Activated T-cell treated with anti-CD3 and anti-CD28 coated beads for 1 hour (primary cell): Measurements from ENCODE around the gene SYNPO2L.
"Not testable (repeated sequence)": the region's sequence is repeated elsewhere in the genome, so short reads cannot be mapped to it uniquely, and the experiment has no call there.

ENCODE experiments used
- DNase-seq: peaks from one replicate; pipeline ENCODE4 v3.0.0-alpha.2; 2020; ENCODE audit warnings: low read depth

The SYNPO2L gene

GRCh38 chr10:73655990-73656298 lies at the start of gene SYNPO2L:
SYNPO2L (minus strand) TSS chr10:73656029; CDS start chr10:73655922, 107 bp downstream.
- DNase-seq, result no peak

DNA sequence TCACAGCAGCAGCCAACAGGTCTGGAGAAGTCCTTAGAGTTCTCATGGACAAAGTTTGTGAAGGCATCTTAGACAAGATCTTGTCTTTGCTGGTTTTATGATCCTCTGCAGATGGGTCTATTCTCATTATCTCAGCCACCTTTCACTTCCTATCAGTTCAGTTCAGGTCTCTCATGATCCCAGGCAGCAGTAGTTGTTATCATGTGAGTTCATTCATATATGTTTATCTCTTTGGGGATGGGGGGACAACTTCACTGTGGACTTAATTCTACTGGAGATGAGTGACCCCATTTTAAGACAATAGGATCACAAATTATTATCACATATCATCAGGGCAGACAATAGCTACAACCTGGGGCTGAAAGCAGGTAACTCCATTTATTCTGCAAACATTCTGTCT lies 48.1 kb upstream of the SYNPO2L start:
- DNase-seq, result not testable (repeated sequence)

- not testable (repeated sequence) for DNase-seq
These were observed 43.0 kb upstream of the SYNPO2L start for GRCh38 chr10:73698819-73699218.

DNA sequence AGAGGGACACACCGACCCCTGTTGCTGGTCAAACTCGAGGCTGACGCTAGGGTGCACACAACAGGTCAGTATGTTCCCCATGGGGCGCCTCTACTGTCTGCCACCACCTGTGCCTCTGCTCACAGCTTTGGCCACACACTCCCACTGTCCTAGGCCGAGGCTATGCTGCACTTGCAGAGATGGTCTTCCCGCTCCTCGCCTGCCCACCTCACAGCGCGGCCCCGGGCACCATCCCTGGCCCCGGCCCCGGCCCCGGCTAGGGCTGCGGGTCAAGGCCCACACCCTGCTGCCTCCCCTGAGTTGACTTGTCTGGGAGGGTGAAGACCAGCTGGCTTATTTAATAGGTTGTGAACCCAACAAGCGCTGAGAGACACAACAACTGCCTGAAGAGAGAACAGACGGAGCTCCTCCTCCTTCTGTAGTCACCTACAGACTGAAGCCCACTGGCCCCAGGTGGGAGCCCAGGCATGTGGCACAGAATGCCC lies 41.9 kb upstream of the SYNPO2L start, which contains the start of gene AGAP5:
TSS of gene AGAP5 (minus strand) at position 435 of the 485 bp plus-strand sequence. CDS start at position 81, 354 bp downstream.
- not testable (repeated sequence) for DNase-seq

DNA sequence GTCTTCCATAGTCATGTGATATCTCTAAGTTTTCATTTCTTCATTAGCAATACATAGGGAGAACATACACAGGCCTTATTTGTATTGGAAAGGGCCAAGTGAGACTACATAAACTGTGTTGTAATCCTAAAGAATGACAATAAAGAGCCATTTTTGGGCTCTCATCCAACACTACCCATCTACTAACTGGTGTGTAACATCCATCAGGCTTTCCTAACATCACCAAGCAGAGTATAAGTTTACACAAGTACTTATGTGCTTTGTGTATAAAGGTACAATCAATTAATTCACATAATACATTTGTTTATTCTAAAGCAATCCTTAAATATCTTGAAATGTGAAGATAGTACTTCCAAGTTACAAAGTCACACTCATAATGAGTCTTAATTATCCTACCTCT lies 39.5 kb upstream of the SYNPO2L start:
- DNase-seq, result not testable (repeated sequence)

DNA sequence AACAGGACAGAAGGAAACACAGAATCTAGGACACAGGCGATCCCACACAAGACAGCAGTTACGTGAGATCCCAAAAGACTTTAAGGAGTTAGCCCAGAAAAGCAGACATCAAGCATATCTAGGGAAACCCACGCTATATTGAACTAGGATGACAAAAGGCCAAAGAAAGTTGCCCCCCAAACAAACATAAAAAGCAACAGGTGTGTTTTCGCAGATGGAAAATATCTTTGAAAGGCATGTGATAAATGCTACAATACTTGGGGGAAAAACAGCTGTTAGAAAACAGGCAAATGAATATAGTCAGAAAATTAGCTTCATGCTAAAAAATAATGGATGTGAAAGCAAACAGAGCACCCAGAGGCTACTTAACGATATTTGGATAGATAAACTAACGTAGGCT lies 34.9 kb upstream of the SYNPO2L start:
- not testable (repeated sequence) for DNase-seq

GRCh38 chr10:73689596-73689995 lies 33.8 kb upstream of the SYNPO2L start:
- DNase-seq, result not testable (repeated sequence)

- DNase-seq, result not testable (repeated sequence)
These were observed 31.8 kb upstream of the SYNPO2L start for GRCh38 chr10:73687641-73688040.

DNA sequence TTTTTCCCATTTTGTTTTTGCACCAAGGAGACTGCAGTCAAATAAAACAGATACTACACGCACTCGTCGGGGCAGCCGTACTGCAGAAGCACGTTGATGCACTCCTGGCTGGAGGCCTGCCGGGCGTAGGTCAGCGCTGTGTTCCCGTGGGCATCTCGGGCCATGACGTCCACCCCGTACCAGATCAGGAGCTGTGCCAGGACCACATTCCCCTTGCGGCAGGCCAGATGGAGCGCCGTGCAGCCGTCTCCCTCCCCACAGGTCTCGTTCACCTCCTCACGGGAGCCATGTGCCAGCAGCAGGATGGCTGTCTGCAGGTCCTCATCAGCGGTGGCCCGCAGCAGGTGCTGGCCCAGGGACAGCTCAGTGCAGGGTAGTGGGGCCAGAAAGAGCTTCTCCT lies 18.7 kb upstream of the SYNPO2L start:
- DNase-seq, result not testable (repeated sequence)

DNA sequence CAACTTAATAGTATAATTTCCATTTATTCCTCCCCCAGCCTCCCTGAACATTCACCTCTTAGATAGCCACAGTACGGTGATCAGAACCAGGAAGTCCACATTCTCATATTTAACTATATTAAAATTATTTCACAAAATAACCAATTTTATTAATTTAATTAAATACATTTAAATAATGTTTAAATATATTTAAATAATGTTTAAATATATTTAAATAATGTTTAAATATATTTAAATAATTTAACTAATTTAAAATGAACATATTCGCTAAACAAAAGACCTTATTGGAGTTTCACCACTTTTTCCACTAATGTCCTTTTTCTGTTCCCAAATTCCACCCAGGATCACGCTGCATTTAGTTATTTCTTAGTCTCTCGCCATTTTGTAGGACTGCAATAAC lies 12.5 kb upstream of the SYNPO2L start:
- not testable (repeated sequence) for DNase-seq

GRCh38 chr10:73666153-73666809 lies 10.5 kb upstream of the SYNPO2L start:
- not testable (repeated sequence) for DNase-seq

- not testable (repeated sequence) for DNase-seq
These were observed 9.8 kb upstream of the SYNPO2L start for GRCh38 chr10:73665581-73665980.

DNA sequence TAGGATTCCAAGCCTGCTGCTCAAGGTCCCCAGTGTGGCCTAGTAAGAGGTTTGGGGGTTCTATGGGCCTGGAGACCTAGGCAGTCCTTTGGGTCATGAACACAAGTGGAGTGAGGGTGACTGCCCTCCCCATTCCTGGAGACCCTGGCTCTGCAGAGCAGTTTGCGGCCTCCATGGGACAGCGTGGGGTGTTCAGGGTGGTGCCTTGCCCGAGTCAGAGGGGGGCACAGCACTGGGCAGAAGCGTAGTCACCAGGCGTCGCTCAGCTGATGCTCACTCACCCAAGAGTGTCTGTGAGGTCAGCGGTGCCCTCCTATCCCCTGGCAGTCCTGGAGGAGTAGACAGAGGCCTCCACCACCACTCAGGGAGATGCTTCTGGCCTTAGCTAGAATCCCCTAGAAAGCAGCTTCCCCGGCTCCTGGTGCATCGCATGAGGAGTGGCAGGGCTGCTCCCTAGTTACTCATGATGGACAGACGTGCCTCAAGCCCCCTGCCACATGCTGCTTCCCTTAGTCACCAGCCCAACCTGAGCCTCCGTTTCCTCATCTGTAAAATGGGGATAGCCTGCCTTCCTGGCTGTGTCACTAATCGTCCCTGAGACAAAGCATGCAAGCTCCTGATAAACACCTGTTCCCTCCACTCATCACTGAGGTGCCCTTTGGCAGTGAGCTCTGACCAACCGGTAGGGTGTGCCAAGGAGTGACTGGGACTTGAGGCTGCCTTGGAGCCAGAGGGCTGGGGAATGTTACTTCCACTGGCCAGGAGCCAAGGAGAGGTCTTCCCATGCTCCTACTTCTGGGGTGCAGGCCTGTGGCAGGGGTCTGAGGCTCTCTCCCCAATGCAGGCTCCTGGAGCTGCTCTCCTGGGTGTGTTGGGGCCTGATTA lies 8.6 kb upstream of the SYNPO2L start:
- DNase-seq, result not testable (repeated sequence)

GRCh38 chr10:73663621-73664020 lies 7.8 kb upstream of the SYNPO2L start:
- not testable (repeated sequence) for DNase-seq

DNA sequence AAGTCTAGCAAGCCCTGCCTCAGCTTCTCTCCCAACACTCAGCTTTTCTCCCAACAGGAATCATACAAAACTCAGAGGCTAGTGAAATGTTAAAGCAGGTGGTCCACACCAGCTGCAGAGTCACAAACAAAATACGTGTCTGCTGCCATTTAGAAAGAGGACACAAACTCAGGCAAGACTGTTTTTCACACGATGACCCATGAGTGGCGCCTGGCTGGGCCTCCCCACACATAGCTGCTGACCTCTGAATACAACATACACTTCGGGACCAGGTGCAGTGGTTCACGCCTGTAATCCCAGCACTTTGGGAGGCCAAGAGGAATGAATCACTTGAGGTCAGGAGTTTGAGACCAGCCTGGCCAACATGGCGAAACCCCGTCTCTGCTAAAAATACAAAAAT lies 6.9 kb upstream of the SYNPO2L start:
- DNase-seq, result not testable (repeated sequence)

DNA sequence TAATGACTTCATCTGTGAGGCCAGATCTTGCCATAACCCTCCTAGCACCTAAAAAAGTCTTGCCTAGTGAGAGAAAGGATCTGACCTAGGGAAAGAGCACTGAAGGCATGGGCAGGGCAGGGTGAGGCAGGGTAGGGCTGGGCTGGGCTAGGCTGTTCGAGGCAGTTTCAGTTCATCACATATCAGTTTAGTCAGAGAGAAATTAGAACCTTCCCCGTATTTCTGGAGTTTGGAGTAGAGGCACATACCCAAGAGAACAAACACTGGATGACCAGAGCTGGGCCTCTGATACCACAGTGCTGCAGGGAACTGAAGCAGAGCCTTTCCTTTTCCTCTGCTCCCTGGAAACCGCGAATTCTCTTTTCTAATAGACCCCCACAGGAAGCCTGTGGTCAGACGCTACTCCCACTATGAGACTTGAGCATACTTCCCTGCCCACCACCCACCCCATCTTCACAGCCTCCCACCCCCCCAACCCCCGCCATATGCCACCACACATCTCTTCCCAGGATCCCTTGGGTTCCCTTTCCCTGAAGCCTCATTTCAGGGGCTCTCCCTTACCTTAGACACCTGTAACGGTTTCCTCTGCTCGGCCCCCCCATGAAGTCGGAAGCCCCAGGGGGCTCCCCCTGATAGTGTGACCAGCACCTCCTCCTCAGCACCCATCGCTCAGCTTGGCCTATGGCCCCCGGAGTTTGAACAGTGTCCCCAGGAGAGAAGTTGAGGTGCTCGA lies 406 bp downstream of the SYNPO2L start:
- no peak for DNase-seq

DNA sequence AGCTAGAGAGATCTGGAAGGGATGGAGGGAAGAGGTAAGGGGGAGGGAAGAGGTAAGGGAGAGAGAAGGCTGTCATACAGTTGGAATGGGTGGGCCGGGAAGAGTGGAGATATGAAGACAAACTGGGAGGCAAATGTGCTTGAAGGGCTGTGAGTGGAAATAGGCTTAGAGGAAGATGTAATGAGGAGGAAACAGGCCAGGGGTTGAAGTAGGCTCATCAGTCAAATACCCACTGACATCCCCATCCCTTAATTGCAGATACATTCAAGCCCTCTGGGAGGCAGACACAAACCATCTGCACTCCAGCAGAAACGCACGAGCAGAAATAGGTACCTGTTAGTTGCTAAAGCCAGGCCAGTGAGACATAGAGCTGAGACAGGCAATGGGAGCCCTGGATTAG lies 2.1 kb downstream of the SYNPO2L start:
- no peak for DNase-seq

DNA sequence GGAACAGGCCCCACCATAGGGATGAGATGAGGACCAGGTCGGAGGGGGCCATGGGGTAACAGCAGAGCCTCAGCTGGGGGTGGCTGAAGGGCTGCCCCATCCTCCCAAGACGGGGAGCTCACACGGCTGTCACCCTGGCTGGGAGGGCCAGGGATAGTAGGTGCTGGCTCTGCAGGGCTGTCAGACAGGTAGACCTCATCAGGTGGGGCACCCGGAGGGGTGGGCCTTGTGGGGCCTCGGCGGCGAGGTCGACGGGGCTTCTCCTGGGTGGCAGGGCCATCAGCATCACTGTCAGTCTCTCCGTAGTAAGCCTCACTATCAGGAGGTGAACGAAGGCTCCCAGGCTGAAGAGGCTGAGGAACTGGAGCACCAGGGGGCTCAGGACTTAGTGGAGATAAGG lies 2.6 kb downstream of the SYNPO2L start:
- no peak for DNase-seq

GRCh38 chr10:73650537-73651331 lies 5.1 kb downstream of the SYNPO2L start:
- no peak for DNase-seq

DNA sequence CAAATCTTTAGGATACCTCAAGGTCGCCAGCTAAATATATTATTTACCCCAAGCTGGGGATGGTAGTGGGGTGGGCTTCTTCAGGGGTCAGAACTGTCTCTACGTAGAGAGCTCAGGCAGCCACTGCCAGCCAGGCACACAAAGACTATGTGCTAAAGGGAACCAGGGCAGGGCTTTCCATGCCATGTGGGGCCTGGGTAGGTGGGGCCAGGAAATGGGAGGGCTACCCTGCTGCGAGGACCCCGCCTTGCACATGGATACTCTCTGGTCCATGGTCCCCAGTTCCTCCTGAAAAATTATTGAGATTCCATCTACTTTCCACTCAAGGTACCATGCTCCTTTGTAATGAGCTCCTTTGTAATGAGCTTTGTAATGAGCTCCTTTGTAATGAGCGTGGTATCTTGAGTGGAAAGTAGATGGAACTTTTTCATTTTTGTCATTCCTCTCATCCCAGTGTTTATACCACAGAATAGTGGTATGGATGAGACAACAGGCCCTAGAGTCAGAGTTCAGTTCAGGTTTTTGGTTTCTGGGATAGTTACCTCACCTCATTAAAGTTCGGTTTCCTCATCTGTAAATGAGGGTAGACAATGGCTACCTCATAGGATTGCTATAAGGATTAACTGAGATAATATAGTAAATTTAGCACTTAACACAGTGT lies 5.8 kb downstream of the SYNPO2L start:
- no peak for DNase-seq
